GM10248 (cell line): ENCODE results near the gene ARHGEF40.
"Not testable (repeated sequence)": the region's sequence is repeated elsewhere in the genome, so short reads cannot be mapped to it uniquely, and the experiment has no call there.

Experiments used
- CTCF ChIA-PET: fragments of 300-600 bp; sonication (Branson Sonifier 250); formaldehyde crosslinking; extraction: SDS; loops from one replicate; lab custom pipeline; 2021; ENCODE audit warnings: antibody characterized with exemption; lab: Yijun Ruan, JAX
- POLR2A ChIA-PET: fragments of 350-650 bp; sonication (Branson Sonifier 250); formaldehyde crosslinking; extraction: SDS; loops from one replicate; lab custom pipeline; 2020; ENCODE audit warnings: antibody characterized with exemption; lab: Yijun Ruan, JAX
- DNase-seq: peaks from one replicate; pipeline ENCODE4 v3.0.0; 2012; ENCODE audit errors: extremely low spot score
- TF ChIP-seq, protein P1 (sequence below): IDR thresholded peaks from 2 replicates; pipeline ENCODE4 v1.5.1; 2012; ENCODE audit warnings: mild to moderate bottlenecking, low read depth; ENCODE audit errors: extremely low read depth, missing control alignments, control extremely low read depth

Gene ARHGEF40

DNA sequence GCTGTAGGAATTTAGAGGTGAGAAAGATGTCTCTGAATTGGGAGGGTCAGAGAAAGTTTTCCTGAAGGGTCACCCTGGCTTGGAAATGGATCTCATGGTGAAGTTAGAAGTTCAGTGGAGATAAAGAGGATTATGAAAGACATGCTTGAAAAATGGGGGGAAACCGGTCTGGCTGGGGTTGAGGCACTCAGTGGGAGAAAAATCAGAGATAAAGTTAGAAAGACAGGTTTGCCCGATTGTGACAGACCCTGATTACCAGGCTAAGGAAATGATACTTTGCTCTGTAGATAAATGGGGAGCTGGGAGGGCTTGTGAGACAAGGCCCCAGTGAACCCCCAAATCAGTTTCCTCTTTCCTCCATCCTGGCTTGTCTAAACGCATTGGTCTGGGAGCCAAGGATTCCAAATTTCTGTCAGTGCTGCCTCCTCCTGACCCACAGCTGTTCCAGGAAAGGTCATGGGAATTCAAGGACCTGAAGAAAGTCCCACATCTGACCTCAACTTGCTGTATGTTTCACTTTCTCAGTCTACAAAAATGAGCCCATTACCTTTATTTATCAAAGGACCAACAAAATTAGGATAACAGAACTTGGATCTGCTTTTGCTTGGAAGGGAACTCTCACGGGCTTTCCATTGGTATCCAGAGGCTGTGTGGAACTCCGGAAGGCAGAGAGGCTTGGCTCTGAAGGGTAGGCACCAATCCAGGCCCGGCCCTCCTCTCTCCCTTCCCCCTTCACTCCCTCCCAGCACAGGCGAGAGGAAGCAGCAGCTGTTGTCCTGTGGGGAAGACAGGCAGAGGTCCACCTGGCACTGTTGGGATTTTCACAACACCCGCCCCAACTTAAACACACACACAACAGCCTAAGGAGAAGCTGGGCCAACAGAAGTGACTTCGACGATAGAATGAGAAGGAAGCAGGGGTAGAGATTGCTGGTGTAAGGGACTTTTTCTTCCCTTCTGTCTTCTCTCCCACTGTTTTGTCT lies 31.4 kb upstream of the ARHGEF40 start:
- no peak for DNase-seq
- ChIA-PET CTCF (interaction anchor here (0.9 to 4.1 kb wide), 5 partner anchors 15 to 68 kb away, joined by 3 to 66 read pairs (median 8); no protein-coding TSS in a partner anchor), POLR2A (no interaction called here)
- TF ChIP-seq, protein P1, sequence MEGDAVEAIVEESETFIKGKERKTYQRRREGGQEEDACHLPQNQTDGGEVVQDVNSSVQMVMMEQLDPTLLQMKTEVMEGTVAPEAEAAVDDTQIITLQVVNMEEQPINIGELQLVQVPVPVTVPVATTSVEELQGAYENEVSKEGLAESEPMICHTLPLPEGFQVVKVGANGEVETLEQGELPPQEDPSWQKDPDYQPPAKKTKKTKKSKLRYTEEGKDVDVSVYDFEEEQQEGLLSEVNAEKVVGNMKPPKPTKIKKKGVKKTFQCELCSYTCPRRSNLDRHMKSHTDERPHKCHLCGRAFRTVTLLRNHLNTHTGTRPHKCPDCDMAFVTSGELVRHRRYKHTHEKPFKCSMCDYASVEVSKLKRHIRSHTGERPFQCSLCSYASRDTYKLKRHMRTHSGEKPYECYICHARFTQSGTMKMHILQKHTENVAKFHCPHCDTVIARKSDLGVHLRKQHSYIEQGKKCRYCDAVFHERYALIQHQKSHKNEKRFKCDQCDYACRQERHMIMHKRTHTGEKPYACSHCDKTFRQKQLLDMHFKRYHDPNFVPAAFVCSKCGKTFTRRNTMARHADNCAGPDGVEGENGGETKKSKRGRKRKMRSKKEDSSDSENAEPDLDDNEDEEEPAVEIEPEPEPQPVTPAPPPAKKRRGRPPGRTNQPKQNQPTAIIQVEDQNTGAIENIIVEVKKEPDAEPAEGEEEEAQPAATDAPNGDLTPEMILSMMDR = no peak

DNA sequence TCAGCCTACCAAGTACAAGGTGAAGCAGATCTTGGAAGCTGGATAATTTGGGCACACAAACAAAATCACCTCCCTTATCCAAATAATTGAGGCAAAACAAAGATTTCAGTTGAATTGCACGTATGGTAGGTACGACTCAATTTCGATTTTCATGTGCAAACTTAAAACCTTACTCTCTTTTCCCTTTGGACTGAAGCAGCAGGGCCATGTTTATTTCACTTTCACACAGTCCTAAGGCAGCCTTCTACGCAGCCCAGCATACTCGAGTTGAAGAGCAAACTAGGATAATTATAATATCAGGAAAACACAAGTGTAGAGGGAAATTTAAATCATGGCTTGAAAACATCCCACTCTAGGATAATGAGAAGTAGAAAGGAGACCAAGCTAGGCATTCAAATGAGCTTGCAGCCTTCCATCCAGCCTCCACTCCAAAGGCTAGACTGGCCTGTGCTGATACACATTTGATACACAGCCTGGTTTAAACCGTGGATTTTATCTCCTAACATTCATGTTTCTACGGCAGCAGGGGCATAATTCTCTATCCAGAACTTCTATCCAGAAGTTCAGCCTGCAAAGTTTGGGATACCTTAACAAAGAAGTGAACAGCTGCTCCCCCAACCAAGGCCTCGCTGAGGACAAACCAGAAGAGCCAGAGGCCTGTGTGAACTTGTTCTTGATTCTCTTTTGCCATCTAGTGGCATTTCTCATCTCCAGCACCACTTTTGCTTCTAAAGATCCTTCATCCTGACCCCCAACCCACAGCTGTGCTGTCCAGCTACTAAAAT lies 30.3 kb upstream of the ARHGEF40 start:
- peak; percentile 44 for DNase-seq
- TF ChIP-seq, protein P1 = peak; percentile 41
- ChIA-PET POLR2A (no interaction called here), CTCF (interaction anchor here (0.7 to 4.1 kb wide), 17 partner anchors 8 to 181 kb away, joined by 3 to 66 read pairs (median 3); partner anchors contain the start of genes RNASE8 and TPPP2)

DNA sequence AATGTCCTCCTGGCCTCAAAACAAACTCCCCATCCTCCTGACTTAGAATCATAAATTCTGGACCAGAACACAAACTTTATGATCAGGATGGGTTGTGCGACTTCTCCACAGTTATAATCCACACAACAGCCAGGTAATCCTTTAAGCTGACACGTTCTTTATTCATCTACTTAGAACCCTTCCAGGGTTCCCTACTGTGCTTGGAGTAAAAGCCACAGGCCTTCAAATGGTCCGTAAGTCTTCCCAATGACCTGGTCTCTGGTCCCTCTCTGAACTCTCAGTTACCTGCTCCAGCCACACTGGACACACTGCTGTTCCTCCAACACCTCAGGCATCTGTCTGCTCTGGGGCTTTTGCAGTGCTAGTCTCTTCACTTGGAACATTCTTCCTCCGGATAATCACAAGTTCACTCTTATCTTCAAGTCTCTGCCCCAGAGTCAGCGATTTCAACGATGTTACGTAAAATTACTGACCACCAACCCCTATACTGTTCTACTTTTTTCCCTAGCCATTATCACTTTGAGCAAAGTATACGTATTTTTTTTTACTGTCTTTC lies 29.7 kb upstream of the ARHGEF40 start:
- TF ChIP-seq, protein P1 = no peak
- DNase-seq = no peak
- ChIA-PET CTCF (interaction anchor here (0.7 to 4.1 kb wide), 16 partner anchors 9 to 181 kb away, joined by 3 to 66 read pairs (median 3); partner anchors contain the start of genes RNASE8 and TPPP2), POLR2A (no interaction called here)

DNA sequence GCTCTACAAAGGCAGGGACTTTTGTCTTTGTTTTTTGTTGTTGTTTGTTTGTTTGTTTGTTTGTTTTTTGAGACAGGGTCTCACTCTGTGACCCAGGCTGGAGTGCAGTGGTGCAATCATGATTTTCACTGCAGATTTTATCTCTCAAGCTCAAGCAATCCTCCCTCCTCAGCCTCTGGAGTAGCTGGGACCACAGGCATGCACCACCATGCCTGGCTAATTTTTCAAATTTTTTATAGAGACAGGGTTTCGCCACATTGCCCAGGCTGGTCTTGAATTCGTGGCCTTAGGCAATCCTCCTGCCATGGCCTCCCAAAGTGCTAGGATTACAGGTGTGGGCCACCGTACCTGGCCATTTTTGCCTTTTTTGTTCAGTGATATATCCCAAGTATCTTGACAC lies 29.2 kb upstream of the ARHGEF40 start:
- POLR2A ChIA-PET, DNase-seq: not testable (repeated sequence)
- CTCF ChIA-PET = interaction anchor here (0.9 to 4.1 kb wide), 13 partner anchors 9 to 182 kb away, joined by 3 to 66 read pairs (median 3); partner anchors contain the start of genes RNASE8 and TPPP2

DNA sequence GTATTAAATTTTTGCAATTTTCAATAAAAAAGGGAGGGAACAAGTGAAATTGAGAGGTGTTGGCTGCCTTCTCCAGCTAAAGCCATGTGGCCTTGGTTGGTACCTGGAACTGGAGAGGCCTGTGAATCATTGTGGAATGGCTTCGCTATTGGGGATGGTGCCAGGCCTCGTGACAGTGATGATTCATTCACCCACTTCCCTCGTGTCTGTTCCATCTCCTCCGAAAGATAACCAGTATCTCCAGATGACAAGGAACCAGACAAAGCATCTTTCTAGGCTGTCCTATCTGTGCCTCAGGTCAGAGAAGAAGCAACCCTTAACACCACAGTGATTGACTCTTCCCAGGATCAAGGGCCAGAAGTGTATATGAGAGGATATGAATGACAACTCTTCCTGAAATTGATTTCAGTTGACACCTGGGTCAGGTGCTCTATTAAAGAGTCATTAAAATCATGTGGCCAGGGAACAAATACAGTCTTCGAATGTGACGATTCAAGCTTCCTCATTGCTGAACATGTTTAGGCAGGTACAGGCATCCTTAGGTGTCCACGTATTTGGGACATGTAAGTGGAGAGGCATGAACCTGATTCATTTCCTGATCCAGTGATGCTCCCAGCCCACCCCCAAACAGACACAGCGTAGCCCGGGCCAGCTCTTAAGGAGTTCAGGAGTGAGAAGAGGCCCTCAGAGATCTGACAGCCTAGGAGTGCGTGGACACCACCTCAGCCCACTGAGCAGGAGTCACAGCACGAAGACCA lies 28.2 kb upstream of the ARHGEF40 start, which contains the start of gene RNASE7:
Gene RNASE7 (plus strand): TSS at position 687 of the 758 bp plus-strand sequence. CDS start 631 bp downstream, outside the sequence.
- TF ChIP-seq, protein P1 = no peak
- DNase-seq = no peak
- CTCF ChIA-PET = interaction anchor here (1.2 to 4.1 kb wide), 4 partner anchors 23 to 63 kb away, joined by 3 to 66 read pairs (median 18); no protein-coding TSS in a partner anchor
- POLR2A ChIA-PET = no interaction called here

DNA sequence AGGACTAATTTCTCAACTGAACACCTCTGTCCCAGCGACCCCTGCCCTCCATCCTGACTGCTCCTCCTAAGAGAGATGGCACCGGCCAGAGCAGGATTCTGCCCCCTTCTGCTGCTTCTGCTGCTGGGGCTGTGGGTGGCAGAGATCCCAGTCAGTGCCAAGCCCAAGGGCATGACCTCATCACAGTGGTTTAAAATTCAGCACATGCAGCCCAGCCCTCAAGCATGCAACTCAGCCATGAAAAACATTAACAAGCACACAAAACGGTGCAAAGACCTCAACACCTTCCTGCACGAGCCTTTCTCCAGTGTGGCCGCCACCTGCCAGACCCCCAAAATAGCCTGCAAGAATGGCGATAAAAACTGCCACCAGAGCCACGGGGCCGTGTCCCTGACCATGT lies 27.2 kb upstream of the ARHGEF40 start:
- no peak for DNase-seq
- TF ChIP-seq, protein P1 = no peak
- ChIA-PET CTCF (interaction anchor here (1.0 to 2.8 kb wide), 5 partner anchors 9 to 71 kb away, joined by 3 to 20 read pairs (median 7); partner anchors contain the start of gene ARHGEF40), POLR2A (no interaction called here)
